ENCODE results near the gene BTBD16.

DNA sequence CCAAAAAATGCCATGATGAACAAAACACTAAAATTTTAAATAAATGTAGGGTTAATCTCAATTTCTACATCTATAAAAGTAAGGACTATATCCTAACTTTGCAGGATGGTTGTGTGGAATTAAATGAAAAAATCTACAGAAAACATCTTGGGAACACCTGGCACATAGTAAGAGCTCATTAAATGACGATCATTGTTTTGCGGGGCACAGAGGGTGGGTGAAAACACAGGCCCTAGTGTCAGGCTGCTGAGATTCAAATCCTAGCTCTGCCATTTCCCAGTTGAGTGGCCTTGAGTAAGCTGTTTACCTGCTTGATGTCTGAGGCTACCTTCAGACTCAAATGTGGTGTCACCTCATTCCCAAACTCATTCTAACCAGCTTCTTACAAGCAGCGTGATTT, 35.6 kb downstream of the BTBD16 start:
- TF ChIP-seq CTCF (IDR thresholded peaks at IDR 0.05) (no peak), POLR2A (IDR thresholded peaks at IDR 0.05) (no peak)

Data from testis (tissue), 2 donors.